ENCODE results near the gene KLHL28.

Gene KLHL28

DNA sequence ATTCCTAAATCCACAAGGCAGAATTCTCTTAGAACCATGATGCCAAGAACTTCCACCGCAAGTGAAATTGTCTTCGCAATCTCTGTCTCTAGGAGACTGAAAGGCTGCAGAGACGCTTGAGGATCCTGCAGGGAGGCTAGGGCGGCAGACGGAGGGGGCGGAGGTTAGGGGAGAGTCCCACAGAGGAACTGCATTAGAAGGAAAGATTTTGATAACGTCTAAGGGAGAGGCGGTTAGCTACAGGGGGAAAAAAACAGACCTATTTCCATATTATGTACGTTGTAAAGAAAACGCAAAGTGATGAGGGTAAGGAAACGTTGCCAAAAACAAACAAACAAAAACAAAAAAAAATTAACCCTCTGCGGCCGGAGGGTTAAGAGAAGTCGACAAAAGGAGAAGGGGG lies 595 bp downstream of the KLHL28 start:
- DNase-seq (ENCODE audit: low spot score): no peak
- FAIRE-seq: no peak

- DNase-seq (ENCODE audit: low spot score) (no peak), FAIRE-seq (no peak)
These were observed 1.1 kb downstream of the KLHL28 start for GRCh38 chr14:44960646-44961045.

GRCh38 chr14:44960146-44960545 lies 1.6 kb downstream of the KLHL28 start:
- no peak for FAIRE-seq

GRCh38 chr14:44959538-44959937 lies 2.2 kb downstream of the KLHL28 start:
- DNase-seq (ENCODE audit: low spot score) (no peak), FAIRE-seq (no peak)

More at GRCh38 chr14:44960146-44960545, 1.6 kb downstream of the KLHL28 start:
- no peak for DNase-seq (ENCODE audit: low spot score)

- no peak for DNase-seq (ENCODE audit: low spot score)
- FAIRE-seq: no peak
These were observed 4.9 kb downstream of the KLHL28 start for GRCh38 chr14:44956866-44957265.

DNA sequence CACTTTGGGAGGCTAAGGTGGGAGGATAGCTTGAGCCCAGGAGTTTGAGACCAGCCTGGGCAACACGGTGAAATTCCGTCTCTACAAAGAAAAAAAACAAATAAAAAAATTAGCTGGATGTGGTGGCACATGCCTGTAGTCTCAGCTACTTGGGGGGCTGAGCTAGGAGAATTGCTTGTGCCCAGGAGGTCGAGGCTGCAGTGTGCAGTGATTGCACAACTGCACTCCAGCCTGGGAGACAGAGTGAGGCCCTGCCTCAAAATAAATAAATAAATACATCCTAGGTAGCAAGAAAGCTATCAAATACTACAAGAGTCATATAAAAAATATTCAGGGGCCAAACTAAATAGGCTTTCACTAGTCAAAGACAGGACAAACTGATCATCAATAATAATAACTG lies 6.2 kb downstream of the KLHL28 start:
- DNase-seq (ENCODE audit: low spot score): no peak
- no peak for FAIRE-seq

DNA sequence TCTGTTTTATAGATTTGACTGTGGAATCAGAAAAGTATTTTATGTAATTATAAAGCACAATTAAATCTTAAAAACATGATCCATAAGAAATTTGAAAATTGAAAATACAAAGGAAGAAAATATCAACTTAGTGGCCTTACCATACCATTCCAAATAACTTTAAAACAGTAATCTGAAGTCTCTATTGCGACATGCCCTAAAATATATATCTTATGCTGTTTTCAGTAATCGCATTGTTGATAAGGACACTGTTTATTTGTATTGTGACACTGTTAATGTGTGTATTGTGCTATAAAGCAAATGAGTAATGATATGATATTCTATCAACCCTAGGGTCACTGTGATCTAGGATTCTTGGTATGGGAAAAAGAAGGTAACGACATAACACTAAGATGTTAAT lies 7.0 kb downstream of the KLHL28 start:
- FAIRE-seq (no peak), DNase-seq (ENCODE audit: low spot score) (no peak)

GRCh38 chr14:44952391-44953110 lies 9.2 kb downstream of the KLHL28 start:
- no peak for DNase-seq (ENCODE audit: low spot score)
- no peak for FAIRE-seq

- FAIRE-seq (no peak), DNase-seq (ENCODE audit: low spot score) (no peak)
These were observed 10.7 kb downstream of the KLHL28 start for GRCh38 chr14:44951051-44951450.

DNA sequence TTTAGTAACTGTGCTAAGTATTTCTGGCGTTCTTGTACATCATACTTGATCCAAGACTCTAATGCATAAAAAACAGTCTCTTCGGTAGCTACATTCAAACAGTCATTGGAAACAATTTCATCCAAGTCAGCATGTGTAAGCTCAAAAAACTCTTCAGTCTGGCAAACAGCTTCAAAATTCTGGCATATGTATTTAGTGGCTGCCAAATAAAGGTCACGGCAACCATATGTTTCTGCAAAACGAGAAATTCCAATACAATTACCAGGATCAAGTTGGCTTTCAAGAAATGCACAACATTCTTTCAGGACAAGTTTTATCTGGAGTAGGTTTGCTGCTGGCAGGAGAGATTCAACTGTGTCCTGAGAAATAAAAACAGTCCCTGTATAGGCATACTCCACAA lies 16.5 kb downstream of the KLHL28 start:
- no peak for DNase-seq (ENCODE audit: low spot score)
- FAIRE-seq: no peak

- DNase-seq (ENCODE audit: low spot score): no peak
- no peak for FAIRE-seq
These were observed 17.6 kb downstream of the KLHL28 start for GRCh38 chr14:44944107-44944506.

GRCh38 chr14:44942436-44942835 lies 19.3 kb downstream of the KLHL28 start:
- FAIRE-seq: no peak
- DNase-seq (ENCODE audit: low spot score): no peak

DNA sequence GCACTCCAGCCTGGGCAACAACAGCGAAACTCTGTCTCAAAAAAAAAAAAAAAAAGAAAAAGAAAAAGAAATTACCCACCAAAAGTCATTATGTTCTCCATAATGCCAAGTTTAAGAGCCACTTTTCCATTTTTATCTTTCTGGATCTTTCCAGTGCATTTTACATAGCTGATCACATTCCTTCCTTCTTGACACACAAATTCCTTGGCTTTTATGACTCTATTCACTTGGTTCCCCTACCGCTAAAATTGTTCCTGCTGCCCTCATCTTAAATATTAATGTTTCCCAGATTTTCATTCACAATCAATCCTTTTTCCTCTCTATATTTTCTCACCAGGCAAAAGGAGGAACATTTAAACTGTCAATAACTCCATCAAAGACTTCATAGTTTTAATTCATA lies 20.2 kb downstream of the KLHL28 start:
- DNase-seq (ENCODE audit: low spot score) (no peak), FAIRE-seq (no peak)

GRCh38 chr14:44940944-44941343 lies 20.8 kb downstream of the KLHL28 start:
- FAIRE-seq (no peak), DNase-seq (ENCODE audit: low spot score) (no peak)

GRCh38 chr14:44940211-44940610 lies 21.5 kb downstream of the KLHL28 start:
- FAIRE-seq (no peak), DNase-seq (ENCODE audit: low spot score) (no peak)

GRCh38 chr14:44937547-44937946 lies 24.2 kb downstream of the KLHL28 start:
- DNase-seq (ENCODE audit: low spot score) (no peak), FAIRE-seq (no peak)

GRCh38 chr14:44935155-44935554 lies 26.6 kb downstream of the KLHL28 start:
- no peak for FAIRE-seq
- no peak for DNase-seq (ENCODE audit: low spot score)

GRCh38 chr14:44928793-44929192 lies 33.0 kb downstream of the KLHL28 start:
- no peak for FAIRE-seq

DNA sequence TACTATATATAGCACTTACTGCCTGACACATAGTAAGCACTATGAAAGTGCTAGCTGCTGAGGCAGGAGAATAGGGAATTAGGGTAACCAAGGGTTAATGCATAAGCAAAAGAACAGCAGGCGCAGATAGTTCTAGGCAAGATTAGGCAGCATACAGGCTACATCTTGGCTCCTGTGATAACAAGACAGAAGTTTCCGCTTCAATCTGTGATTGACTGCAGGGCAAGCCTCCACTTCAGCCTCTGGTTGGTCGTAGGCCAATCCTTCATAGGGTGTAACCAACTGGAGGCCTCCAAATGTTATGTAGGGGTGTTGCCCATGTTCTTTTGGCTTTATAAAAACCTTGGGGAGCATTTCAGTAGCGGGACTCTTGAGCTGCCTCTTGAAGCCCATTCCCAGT lies 46.9 kb downstream of the KLHL28 start:
- no peak for FAIRE-seq
- DNase-seq (ENCODE audit: low spot score): no peak

More at GRCh38 chr14:44928793-44929192, 33.0 kb downstream of the KLHL28 start:
- DNase-seq (ENCODE audit: low spot score): no peak

GRCh38 chr14:44912041-44912869 lies 49.5 kb downstream of the KLHL28 start:
- FAIRE-seq (no peak), DNase-seq (ENCODE audit: low spot score) (no peak)

- DNase-seq (ENCODE audit: low spot score): no peak
- FAIRE-seq: no peak
These were observed 50.9 kb downstream of the KLHL28 start for GRCh38 chr14:44910821-44911220.

- DNase-seq (ENCODE audit: low spot score): no peak
- FAIRE-seq: no peak
These were observed 60.1 kb downstream of the KLHL28 start for GRCh38 chr14:44901696-44902095.

- no peak for FAIRE-seq
These were observed 63.2 kb downstream of the KLHL28 start for GRCh38 chr14:44898551-44898950.

More at GRCh38 chr14:44898551-44898950, 63.2 kb downstream of the KLHL28 start:
- no peak for DNase-seq (ENCODE audit: low spot score)
